Fibroblast of mammary gland (primary cell): ENCODE results near the gene PADI2.
A peak's percentile ranks its signal among the peaks of the same experiment; 100 is the strongest.

ENCODE experiments used
- DNase-seq: peaks from one replicate; pipeline ENCODE4 v3.0.0-alpha.2; 2010; ENCODE audit warnings: low read depth
- H3K4me3 ChIP-seq: 2 replicates; pipeline ENCODE4 v1.5.1; 2011; ENCODE audit warnings: low read depth, mild to moderate bottlenecking, low read length, moderate library complexity; ENCODE audit not compliant: control insufficient read depth
- TF ChIP-seq, protein P1 (sequence below): conservative IDR thresholded peaks from 2 replicates; pipeline ENCODE4 v1.5.1; 2011; ENCODE audit warnings: low read depth, low read length, inconsistent platforms; ENCODE audit not compliant: control insufficient read depth, insufficient read depth

Gene PADI2

GRCh38 chr1:17121881-17122280 lies 2.6 kb upstream of the PADI2 start:
- TF ChIP-seq, protein P1, sequence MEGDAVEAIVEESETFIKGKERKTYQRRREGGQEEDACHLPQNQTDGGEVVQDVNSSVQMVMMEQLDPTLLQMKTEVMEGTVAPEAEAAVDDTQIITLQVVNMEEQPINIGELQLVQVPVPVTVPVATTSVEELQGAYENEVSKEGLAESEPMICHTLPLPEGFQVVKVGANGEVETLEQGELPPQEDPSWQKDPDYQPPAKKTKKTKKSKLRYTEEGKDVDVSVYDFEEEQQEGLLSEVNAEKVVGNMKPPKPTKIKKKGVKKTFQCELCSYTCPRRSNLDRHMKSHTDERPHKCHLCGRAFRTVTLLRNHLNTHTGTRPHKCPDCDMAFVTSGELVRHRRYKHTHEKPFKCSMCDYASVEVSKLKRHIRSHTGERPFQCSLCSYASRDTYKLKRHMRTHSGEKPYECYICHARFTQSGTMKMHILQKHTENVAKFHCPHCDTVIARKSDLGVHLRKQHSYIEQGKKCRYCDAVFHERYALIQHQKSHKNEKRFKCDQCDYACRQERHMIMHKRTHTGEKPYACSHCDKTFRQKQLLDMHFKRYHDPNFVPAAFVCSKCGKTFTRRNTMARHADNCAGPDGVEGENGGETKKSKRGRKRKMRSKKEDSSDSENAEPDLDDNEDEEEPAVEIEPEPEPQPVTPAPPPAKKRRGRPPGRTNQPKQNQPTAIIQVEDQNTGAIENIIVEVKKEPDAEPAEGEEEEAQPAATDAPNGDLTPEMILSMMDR = no peak
- no peak overlapping the region for H3K4me3 ChIP-seq
- DNase-seq = peak; percentile 10

DNA sequence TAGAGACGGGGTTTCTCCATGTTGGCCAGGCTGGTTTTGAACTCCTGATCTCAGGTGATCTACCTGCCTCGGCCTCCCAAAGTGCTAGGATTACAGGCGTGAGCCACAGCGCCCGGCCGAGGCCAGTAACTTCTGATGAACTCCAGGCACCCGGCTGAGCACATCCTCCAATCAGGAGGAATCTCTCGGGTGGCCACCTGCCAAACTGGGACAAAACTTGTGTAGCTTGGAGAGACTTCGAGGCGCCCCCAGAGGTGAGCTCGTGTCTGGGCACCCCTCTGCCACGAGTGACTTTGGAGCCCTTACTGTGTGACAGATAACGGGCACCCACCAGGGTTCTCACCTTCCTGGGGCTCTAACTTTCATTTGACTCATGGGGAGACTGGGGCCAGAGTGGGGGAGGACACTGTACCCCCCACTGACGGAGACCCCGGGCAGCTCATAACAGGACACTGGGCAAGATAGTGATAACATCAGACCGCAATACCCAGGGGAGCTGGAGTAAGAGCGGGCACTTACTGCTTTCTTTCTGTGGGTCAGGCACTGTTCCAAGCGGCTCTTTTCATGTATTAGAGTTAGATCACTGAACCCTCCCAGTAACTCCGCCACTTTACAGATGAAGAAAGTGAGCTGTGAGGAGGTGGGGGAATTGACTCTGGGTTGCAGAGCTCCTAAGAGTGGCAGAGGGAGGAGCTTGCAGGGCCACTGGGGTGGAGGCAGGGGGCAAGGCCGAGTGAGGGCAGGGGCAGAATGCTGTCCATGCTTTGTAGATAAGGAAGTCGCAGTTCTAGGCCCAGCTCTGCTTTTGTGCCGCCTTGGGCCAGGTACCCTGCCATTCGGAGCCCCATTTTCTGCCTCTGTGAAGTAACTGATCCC lies 1.9 kb upstream of the PADI2 start:
- DNase-seq = peak; percentile 29
- H3K4me3 ChIP-seq = no peak overlapping the region
- TF ChIP-seq, protein P1 = no peak

- no peak overlapping the region for H3K4me3 ChIP-seq
- TF ChIP-seq, protein P1 = no peak
- DNase-seq = no peak
These were observed 1.2 kb upstream of the PADI2 start for GRCh38 chr1:17120481-17120877.

DNA sequence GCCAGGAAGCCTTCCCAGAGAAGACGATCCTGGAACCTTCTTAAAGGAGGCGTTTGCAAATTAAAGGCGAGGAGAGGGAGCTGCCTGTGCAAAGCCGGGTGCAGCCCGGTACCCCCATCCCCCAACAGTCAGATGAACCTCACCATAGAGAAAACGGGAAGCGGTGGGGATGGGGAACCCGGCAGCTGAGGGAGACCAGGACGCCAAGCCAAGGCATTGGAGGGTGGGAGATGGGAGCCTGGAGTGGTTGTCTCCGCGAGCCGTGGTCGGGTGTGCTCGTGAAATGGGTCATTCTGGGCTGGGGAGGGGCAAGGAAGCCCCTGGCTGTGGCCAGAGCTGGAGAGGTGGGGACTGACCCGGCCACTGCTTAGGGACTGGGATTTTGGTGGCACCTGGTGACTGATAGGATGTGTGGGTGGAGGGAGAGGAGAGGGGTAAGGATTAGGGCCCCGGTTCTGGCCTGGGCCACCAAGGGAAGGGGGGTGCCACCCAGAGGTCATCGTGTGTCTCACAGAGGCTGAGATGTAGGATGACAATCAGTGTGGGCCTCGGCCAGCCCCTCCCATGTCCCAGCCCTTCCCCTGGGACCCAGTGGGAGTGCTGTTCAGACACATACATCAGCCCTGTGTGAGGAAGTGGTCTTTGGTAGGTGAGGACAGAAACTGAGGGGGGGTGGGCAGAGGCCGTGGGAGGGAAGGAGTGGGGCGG lies 676 bp upstream of the PADI2 start:
- DNase-seq = no peak
- H3K4me3 ChIP-seq = no peak overlapping the region
- TF ChIP-seq, protein P1 = no peak

DNA sequence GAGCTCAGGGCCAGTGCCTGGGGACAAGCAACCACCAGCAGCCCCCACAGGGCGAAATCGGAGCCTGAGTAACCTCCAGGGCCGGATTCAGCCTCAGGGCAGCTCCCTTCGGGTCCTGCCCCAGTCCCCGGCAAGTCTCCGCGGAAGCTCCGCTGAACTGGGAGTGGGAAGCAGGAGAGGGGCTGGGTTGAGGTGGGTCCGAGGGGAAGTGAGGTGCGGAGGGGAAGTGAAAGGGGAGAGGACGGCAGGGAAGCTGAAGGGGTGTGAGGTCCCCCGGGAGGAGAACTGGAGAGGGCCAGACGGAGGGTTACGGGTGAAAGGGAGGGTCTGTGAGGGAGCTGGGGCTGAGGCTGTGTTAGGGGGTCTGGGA lies 560 bp downstream of the PADI2 start:
- no peak overlapping the region for H3K4me3 ChIP-seq
- TF ChIP-seq, protein P1 = no peak
- no peak for DNase-seq

- no peak overlapping the region for H3K4me3 ChIP-seq
- TF ChIP-seq, protein P1 = no peak
- no peak for DNase-seq
These were observed 983 bp downstream of the PADI2 start for GRCh38 chr1:17118268-17118667.
